GM18519 (cell line): Measurements from ENCODE around the gene MTUS2.

Experiments
- ATAC-seq: cut with Tn5 transposase; IDR thresholded peaks from one replicate; pipeline ENCODE4 v1.9.1; 2021; ENCODE audit warnings: mild to moderate bottlenecking, moderate library complexity; ENCODE audit not compliant: unreplicated experiment, low FRiP score

MTUS2 gene

DNA sequence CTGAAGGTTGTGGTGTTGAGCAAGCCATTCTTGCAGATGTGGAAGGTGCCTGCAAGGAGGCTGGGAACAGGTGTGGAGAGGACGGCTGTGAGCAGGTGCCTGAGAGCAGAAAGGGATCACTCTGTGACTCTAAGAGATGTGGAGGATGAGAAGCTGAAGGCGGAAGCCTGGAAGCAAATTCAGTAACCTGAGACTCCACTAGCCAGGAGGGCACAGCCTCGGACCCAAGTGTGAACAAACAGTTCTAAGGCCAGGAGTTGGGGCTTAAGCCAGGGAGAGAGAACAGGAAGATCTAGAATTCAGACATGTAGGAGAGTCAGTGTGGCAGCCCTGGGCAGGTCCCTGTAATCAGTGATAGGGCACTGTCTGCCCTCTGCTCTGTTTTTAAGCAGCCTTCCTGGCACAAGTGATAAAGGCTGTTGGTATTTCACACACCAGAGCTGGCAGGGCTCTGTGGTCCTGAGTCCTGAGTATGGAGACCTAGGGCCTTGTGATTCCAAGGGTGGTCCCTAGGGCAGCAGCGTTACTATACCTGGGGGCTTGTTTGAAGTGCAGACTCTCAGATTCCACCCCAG is 644.1 kb downstream of the MTUS2 start:
- no peak for ATAC-seq

DNA sequence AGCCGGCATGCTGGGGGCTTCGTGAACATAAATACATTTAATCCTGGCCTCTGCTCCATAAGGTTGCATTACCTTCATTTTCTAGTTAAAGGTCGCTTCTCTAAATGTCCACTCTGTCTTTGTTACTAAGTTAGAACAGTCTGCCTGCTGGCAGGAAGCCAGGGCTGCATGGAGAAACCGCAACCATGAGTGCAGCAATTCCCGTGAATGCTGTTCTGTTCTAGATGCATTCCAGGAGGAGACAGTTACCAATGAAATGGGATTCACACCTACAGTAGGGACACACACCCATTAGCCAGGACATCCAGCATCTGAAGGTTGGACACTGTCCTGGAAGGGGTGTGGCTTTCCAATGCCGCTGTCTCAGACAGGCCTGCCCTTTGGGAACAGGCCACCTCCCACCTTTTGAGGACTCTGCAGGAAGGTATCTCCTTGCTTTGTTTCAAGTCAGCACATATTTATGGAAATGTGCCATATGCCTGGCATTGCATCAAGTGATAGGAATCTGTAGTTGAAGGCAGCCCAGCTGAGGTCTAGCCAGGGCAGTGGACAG is 645.7 kb downstream of the MTUS2 start:
- no peak for ATAC-seq

DNA sequence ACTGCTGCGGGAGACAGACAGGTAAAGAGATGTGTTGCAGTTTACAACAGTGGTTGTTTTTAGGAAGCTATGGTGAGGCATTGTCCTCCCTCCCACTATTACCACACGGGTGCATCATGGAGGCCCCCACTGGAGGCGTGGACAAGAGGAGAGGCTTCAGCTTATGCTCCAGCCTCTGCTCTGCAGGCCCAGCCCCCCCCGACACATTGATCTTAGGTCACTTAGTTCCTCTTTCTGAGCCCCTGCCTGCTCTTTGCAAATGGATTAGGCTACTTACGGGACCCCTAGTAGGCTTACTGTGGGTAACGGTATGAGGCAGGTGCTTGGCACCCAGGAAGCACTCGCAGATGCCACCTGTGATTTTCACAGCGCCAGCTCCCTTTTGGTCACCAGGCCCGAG is 651.4 kb downstream of the MTUS2 start:
- ATAC-seq = no peak

DNA sequence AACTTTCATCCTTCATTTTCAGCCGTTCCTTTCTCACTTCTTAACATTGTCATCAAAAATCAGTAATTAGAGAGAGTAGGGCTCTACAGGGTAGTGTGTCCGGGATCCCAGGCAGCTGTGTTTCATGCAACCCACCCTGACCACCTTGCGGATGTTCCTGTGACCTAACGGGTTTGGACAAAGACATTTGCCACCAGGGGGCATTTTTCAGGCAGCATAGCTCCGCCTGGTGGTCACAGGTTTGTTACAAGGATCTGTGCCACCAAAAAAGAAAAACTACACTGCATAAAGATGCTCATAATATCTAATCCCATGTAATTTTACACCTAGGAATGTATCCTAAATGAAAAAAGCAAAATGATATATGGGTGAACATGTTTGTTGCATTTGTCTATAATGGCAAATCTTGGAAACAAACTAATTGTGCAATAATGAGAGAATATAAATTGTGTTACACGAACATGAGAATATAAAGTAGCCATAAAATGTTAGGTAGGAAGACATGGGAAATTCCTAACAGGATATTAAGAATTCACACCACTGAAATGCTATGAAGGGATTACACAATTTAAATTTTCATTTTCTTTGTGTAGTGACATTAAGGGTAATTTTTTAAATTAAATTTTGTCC is 652.3 kb downstream of the MTUS2 start:
- no peak for ATAC-seq

DNA sequence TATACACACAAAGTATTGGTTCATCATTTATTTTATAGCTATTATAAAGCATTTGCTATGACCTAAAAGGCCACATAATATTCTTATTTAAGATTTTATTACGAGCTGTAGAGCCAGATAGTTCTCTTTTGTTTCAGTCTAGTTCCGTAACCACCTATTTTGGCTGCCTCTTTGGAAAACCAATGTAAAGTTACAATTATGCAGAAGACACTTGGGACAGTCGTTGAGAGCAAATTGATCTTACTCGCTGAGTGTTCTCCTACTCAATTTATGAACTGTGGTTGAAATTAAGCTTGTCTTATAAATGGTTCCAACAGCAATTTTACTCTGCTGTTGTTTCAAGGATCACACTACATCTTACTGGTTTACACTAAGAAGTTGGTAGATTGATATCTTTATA is 653.0 kb downstream of the MTUS2 start:
- ATAC-seq = no peak

DNA sequence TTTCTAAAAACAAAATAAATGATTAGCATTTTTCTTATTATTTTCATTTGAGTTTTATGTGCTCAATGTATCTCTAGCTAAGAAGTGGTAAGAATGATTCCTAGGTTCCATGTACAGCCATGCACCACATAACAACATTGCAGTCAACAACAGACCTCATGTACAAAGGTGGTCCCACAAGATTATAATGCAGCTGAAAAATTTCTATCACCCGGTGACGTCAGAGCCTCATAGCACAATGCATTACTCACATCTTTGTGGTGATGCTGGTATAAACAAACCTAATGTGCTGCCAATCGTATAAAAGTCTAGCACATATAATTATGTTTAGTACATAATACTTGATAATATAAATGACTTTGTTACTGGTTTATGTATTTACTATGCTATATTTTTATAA is 654.9 kb downstream of the MTUS2 start:
- no peak for ATAC-seq

DNA sequence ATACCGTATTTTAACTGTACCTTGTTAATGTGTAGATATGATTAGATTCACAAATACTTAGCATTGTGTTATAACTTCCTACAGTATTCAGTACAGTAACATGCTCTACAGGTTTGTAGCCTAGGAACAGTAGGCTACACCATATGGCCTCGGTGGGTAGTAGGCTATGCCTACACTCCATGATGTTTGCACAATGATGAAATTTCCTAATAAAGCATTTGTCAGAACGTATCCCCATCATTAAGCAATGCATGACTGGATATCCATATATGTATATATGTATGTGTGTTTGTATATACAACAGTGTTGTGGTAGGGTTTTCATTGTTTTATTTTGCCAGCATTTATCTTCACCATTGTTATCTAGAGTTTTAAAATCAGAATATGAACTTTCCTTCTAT is 655.9 kb downstream of the MTUS2 start:
- ATAC-seq = no peak

DNA sequence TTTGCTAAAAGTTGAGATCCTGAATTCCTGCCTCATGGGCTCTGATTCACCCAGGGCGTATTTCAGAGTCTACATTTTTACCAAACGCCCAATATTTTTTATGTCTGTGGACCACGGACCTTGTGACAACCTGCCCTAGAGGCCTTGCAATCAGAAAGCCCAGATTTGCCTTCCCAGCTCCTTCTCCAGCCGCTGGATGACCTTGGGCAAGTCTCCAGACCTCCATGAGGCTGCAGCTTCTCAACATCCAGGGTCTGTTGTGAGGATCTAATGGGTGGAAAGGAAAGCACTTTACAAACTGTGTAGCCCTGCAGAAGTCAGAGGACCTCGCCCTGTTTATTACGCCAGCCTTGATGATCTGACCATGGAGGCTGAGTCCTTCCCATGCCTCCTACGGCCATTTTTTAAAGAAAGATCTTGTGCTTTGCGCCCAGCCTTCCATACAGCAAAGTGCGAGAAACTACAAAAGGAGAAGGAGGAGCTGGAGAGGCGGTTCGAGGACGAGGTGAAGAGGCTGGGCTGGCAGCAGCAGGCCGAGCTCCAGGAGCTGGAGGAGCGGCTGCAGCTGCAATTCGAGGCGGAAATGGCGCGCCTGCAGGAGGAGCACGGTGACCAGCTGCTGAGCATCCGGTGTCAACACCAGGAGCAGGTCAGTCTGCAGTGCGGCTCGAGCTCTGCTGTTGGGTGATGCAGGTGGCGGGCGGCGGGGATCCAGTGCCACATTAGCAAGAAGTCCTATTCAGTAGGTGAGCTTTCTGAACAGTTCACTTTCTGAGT is 659.8 kb downstream of the MTUS2 start:
- ATAC-seq = no peak

DNA sequence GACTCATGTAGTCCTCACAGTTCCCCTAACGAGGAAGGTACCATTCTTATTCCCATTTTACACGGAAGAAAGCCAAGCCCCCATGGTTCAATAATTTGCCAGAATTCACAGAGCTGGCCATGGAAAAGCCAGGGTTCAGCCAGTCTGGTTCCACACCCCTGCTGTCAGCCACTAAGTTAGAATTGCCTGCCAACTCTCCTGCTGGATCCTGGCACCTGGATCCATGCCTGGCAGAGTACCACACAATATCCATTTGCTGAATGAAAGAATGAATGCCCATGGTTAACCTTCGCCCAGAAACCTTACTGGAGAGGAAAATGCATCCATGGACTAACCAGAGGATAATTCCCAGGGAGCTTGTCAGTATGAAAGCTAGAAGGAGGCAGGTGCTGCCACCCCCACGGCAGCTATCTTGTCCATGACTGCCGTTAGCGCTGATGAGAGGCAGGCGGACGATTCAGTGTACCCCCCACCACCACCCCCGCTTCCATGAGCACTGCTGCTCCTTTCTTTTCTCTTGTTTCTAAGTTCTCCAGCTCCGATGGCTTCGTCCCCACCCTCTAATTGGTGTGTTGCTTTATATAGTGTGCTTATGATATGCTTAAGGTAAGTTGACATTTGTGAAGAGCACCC is 660.9 kb downstream of the MTUS2 start:
- no peak for ATAC-seq

DNA sequence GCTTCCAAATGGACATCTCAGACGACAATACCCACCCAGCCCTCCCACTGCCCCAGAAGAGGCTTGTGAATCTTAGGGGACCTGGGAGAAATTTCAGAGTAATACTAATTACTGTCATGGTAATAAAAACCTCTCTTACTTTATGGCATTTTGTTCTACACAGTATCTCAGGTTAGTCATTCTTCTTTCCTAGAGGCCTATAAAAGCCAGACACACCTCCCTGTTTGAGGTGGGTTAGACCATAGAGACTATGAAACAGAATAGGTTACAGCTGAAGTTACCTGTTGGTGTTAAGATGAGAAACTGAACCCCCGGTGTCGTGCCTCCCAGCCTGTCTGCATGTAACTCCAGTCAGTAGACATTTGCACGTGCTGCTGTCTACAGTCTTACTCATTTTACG is 661.5 kb downstream of the MTUS2 start:
- no peak for ATAC-seq

DNA sequence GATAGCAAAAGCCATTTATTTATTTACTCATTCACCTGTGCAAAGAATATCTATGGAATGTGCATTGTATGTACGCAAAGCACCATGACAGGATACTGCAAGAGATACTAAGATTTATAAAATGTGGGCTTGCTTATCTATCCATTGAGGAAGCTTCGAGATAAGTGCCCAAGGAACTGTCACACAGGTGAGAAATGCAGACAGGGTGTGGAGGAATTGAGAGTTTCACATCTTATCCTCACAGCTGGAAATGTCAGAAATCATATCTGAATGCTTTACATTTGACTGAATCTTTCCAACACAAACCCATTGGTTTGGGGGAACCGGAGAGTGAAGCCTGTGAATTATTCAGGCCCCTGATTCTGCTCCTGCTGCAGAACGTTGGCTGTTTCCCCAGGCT is 662.4 kb downstream of the MTUS2 start:
- ATAC-seq = no peak

DNA sequence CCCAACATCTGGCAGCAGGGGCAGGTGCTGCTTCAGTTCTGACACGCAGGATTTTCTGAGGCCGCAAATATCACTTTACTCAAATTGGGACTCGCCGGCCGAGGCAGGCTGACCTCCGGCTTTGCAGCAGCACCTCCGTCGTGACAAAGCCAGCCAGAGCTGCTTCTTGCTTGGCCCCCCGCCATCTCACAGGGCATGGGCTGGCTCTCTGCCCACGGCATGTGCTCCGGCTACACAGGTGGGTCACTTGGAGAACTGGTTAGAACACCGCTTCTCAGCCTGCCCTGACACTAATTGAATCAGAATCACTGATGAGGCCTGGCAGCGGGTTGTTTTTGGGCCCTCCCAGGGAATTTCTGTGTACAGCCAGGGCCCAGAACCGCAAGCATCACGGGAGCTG is 663.1 kb downstream of the MTUS2 start:
- ATAC-seq = no peak

DNA sequence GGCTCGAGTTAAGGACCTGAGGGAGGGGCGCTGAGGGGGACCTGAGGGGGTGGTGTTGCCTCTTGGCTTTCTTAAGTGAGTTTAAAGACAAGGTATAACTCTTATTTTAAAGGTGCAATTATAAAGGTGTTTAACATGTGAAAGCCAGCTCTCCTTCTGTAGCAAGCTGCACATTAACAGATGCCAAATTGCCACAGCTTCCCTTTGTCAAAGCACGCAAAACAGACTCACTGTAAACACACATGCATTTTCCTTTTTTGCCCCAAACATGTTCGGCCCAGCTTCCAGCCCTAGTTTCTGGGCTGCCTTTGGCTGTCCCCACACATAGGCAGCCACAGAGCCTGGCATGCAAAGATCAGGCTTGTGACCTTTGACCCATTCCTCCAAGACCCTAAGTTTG is 663.5 kb downstream of the MTUS2 start:
- ATAC-seq = no peak

DNA sequence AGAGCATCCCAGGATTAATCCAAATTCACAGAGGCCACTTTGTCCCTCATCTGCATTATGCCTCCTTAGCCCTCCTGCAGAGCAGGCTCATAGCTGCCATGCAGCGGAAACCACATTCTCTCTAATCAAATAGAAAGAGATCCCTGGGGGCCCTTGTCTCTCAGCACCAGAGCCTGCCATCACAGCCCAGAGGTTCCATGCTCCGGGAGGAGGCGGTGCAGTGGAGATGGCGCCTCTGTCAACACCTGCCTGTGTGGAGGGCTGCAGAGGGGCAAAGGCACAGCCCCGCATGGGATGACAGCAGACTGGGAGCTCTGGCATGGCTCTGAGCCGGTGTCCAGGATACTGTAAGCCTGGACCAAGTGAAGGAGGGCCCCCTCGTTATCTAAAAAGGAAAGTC is 664.1 kb downstream of the MTUS2 start:
- ATAC-seq = no peak

DNA sequence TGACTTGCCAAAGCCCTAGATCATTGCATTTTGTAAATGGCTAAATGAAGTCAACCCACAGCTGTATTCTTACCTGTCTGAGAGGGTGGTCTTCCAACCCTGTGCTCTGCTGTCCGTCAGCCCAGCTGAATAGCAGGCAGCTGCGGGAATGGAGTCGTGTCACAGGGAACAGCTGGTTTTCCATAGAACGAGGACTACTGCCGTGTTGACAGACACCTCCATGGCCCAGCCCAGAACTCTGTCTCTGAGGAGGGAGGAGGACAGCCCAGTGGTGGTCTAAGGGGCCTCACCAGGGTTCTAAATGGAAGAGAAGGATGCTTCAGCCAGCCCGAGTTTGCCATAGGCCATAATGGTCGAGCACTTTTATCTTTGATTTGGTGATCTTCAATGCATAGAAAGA is 664.7 kb downstream of the MTUS2 start:
- ATAC-seq = no peak

DNA sequence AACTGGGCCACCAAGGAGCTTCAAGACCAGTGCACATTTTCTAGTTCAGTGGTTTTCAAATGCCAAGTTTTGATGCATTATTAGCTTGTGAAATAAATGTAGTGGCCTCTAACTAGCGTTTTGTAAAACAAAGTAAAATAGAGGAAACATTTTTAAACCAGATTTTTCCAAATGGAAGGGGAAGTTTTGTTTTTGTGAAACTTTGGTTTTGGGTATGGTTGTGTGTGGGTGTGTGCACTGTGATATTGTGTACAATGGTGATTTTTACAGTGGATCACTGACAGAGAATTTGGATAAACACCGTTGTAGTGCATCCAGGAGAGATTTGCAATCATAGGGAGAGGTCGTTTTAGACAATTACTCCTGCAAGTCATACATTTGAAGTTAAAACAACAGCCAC is 666.4 kb downstream of the MTUS2 start:
- ATAC-seq = no peak

DNA sequence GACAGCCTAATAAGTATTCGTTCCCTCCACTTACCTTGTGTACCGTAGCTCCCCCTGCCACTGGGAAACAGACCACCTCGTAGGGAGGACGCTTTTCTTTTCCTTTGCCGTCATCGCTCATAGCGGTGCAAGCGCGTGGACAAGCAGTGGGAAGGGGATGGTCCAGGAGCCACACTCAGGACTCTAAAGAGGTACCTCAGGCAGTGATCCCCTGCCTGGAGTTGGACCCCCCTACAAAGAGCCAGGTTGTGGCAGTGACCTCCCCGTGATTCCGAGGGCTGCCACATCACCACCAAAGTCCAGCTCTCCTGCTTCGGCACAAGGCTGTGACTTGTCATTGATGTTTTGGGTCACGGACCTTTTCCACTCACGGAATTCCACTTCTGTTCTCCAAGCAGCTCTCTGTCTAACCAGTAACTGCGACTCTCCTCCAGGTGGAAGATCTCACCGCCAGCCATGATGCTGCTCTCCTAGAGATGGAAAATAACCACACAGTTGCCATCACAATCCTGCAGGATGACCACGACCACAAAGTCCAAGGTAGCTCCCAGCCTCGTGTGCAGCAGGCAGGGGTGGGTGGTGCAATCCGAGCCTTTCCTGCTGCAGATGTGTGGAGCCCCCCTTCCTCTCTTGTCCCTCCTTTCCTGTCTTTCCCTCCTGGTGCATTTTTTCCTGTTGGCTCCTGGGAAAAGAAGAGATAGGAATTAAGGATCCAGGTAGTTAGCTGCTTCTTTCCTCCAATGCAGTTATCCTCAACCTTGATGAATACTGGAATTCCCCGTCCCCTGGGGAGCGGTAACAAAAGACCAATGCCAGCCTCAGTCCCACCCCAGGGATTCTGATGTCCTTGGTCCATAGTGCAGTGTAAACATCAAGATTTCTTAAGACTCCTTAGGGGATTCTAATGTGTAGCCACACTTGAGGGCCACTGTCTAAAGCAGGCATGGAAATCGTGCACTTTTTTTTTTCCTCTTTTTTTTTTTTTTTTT is 667.6 kb downstream of the MTUS2 start:
- ATAC-seq = no peak

DNA sequence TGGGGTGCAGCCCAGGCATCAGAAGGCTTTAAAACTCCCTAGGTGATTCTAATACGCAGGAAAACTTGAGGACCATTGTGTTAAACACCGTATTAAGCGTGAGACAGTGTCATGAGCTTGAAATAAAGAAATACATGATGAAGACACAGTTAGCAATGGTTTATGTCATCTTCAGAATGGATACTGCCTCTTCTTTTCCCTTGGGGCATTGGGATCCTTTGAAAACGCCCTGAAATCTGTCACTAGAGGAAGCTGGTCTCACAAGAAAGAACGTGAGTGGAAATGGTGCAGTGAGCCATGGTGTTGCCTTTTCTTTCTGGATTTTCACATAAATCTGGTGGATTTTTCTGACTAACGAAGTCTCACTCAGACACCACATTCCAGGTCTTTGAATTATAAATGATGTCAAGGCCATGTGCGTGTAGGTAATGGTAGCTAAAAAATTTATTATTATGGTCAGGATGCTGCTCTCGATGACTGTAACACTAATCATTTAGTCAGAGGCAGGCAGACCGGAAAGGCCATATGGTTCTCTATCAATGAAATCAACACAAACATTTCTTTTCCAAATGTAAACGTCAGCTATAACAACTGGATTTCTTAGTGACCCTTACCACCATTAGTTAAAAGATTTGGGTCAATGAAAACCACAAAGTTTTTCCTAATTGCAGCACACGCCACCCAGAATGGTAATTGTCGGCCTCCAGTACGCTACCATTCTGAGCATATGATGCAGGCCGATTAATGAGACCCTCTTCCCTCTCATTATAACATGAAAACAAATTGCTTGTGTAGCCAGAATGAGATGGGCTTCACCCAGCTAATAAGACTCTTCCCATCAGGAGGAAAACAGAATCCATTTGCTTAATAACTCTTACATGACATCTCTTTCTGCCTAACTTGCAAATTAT is 669.8 kb downstream of the MTUS2 start:
- no peak for ATAC-seq

DNA sequence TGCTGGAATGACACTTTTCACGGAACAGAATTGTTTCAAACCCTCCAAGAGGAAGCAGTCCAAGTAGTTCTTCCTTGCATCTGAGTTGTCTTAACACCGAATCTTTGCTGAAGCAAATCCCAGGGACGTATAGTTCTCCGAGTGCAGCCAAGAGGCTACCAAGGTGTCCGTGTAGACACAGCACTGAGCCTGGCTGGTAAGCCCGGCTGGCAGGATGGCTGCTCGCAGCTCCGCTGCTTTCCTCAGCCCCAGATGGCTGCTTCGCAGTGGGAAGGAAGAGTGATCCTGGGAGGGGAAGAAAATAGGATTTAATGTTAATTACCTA is 670.4 kb downstream of the MTUS2 start:
- ATAC-seq = no peak
